Activated effector memory CD4-positive, alpha-beta T cell treated with Interleukin-2 at 50 U/mL for 16 hours (primary cell): ENCODE data around the gene FABP1.

ENCODE experiments used
- DNase-seq: peaks from one replicate; pipeline ENCODE4 v3.0.0-alpha.2; 2020

FABP1 gene

GRCh38 chr2:88077080-88077479, 50.8 kb downstream of the FABP1 start:
- DNase-seq = no peak

- DNase-seq = no peak
Observed at GRCh38 chr2:88074854-88075292, 53.0 kb downstream of the FABP1 start.

GRCh38 chr2:88074150-88074549, 53.7 kb downstream of the FABP1 start:
- DNase-seq = no peak
